DMS114 treated with DMSO at 0.1 percent for 48 hours (cell line): Measurements from ENCODE around the gene ANXA4.
"Not testable (repeated sequence)": the region's sequence is repeated elsewhere in the genome, so short reads cannot be mapped to it uniquely, and the experiment has no call there.

Source experiments
- DNase-seq: peaks from one replicate; lab custom pipeline; 2025; ENCODE audit not compliant: unreplicated experiment; lab: John Stamatoyannopoulos, UW

ANXA4 gene

GRCh38 chr2:69804416-69804815 lies 62.5 kb downstream of the ANXA4 start:
- DNase-seq, result no peak

GRCh38 chr2:69805887-69806286 lies 64.0 kb downstream of the ANXA4 start:
- no peak for DNase-seq

- DNase-seq, result no peak
Observed at GRCh38 chr2:69807821-69808540, 66.0 kb downstream of the ANXA4 start.

GRCh38 chr2:69810550-69810949 lies 68.6 kb downstream of the ANXA4 start:
- no peak for DNase-seq

- no peak for DNase-seq
Observed at GRCh38 chr2:69811018-69811417, 69.1 kb downstream of the ANXA4 start.

- DNase-seq, result no peak
Observed at GRCh38 chr2:69811591-69811990, 69.7 kb downstream of the ANXA4 start.

GRCh38 chr2:69815717-69816116 lies 73.8 kb downstream of the ANXA4 start:
- DNase-seq, result no peak

GRCh38 chr2:69816923-69817542 lies 75.1 kb downstream of the ANXA4 start:
- peak; percentile 87 for DNase-seq

- no peak for DNase-seq
Observed at GRCh38 chr2:69817729-69818501, 76.0 kb downstream of the ANXA4 start.

- no peak for DNase-seq
Observed at GRCh38 chr2:69827796-69828540, 86.0 kb downstream of the ANXA4 start.

- no peak for DNase-seq
Observed at GRCh38 chr2:69828938-69829255, 87.0 kb downstream of the ANXA4 start.

GRCh38 chr2:69829256-69830044 lies 87.5 kb downstream of the ANXA4 start, which contains the start of gene GMCL1:
Gene GMCL1 (plus strand): TSS chr2:69829660. CDS start chr2:69829893, 233 bp downstream.
- peak; percentile 92 for DNase-seq

GRCh38 chr2:69830045-69830905 lies 88.3 kb downstream of the ANXA4 start:
- DNase-seq, result no peak

GRCh38 chr2:69830906-69831241 lies 88.9 kb downstream of the ANXA4 start:
- DNase-seq, result not testable (repeated sequence)

- no peak for DNase-seq
Observed at GRCh38 chr2:69831354-69831905, 89.5 kb downstream of the ANXA4 start.

- no peak for DNase-seq
Observed at GRCh38 chr2:69833752-69834151, 91.8 kb downstream of the ANXA4 start.

- no peak for DNase-seq
Observed at GRCh38 chr2:69835666-69836065, 93.7 kb downstream of the ANXA4 start.

- no peak for DNase-seq
Observed at GRCh38 chr2:69836316-69836715, 94.4 kb downstream of the ANXA4 start.

GRCh38 chr2:69837533-69837932 lies 95.6 kb downstream of the ANXA4 start:
- DNase-seq, result no peak
